Activated naive CD8-positive, alpha-beta T cell treated with anti-CD3 and anti-CD28 coated beads for 36 hours (primary cell): ENCODE results near the gene IL3. TPM values are rescaled to one million over a fixed set of nuclear protein-coding genes. Genes with fewer than 3 reads are reported as not detected.

Experiments
- DNase-seq: peaks from one replicate; pipeline ENCODE4 v3.0.0; 2021
- H3K27ac Mint-ChIP-seq: one replicate; pipeline ENCODE4 v1.8.0; 2022; ENCODE audit warnings: mild to moderate bottlenecking, moderate library complexity, mixed read lengths
- H3K27me3 Mint-ChIP-seq: one replicate; pipeline ENCODE4 v1.8.0; 2022; ENCODE audit warnings: mild to moderate bottlenecking, mixed read lengths
- H3K36me3 Mint-ChIP-seq: one replicate; pipeline ENCODE4 v1.8.0; 2021; ENCODE audit warnings: mild to moderate bottlenecking, mixed read lengths
- H3K4me1 Mint-ChIP-seq: one replicate; pipeline ENCODE4 v1.8.0; 2021; ENCODE audit warnings: mixed read lengths
- H3K4me3 Mint-ChIP-seq: one replicate; pipeline ENCODE4 v1.8.0; 2022; ENCODE audit warnings: mild to moderate bottlenecking, moderate library complexity, mixed read lengths
- H3K9me3 Mint-ChIP-seq: one replicate; pipeline ENCODE4 v1.8.0; 2022; ENCODE audit warnings: mixed read lengths
- total RNA-seq, 2 experiments: library from RNA; stranded (reverse); gene quantifications; one replicate each; pipeline ENCODE4 v1.2.3, GENCODE V29; 2021

IL3 gene, protein sequence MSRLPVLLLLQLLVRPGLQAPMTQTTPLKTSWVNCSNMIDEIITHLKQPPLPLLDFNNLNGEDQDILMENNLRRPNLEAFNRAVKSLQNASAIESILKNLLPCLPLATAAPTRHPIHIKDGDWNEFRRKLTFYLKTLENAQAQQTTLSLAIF
- under 1 TPM; 0.20 to 0.49 TPM for total RNA-seq

DNA sequence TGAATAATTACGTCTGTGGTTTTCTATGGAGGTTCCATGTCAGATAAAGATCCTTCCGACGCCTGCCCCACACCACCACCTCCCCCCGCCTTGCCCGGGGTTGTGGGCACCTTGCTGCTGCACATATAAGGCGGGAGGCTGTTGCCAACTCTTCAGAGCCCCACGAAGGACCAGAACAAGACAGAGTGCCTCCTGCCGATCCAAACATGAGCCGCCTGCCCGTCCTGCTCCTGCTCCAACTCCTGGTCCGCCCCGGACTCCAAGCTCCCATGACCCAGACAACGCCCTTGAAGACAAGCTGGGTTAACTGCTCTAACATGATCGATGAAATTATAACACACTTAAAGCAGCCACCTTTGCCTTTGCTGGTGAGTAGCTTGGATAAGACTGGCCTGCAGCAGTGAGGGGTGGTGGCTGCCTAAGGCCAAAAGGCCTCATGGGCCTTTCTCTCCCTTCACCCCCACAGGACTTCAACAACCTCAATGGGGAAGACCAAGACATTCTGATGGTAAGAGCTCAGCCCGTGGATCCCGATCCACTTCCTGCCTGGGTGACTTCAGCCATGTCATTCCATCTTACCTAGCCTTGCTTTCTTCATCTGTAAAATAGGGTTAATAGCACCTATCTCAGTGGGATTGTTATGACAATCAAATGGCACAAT is at the start of gene IL3:
Gene IL3 (plus strand): TSS at position 155 of the 661 bp plus-strand sequence. CDS start 52 bp downstream, at position 207.
- no peaks in the 10 kb centered on the region for H3K27me3 Mint-ChIP-seq
- peaks cover 1% of the 10 kb centered on the region for H3K9me3 Mint-ChIP-seq
- no peak for DNase-seq
- H3K4me3 Mint-ChIP-seq: no peak within 1 kb of the TSS
- peaks cover 33% of the 10 kb centered on the region for H3K4me1 Mint-ChIP-seq
- no peaks in the 10 kb centered on the region for H3K36me3 Mint-ChIP-seq
- peak within 1 kb of the TSS; percentile 23 for H3K27ac Mint-ChIP-seq

DNA sequence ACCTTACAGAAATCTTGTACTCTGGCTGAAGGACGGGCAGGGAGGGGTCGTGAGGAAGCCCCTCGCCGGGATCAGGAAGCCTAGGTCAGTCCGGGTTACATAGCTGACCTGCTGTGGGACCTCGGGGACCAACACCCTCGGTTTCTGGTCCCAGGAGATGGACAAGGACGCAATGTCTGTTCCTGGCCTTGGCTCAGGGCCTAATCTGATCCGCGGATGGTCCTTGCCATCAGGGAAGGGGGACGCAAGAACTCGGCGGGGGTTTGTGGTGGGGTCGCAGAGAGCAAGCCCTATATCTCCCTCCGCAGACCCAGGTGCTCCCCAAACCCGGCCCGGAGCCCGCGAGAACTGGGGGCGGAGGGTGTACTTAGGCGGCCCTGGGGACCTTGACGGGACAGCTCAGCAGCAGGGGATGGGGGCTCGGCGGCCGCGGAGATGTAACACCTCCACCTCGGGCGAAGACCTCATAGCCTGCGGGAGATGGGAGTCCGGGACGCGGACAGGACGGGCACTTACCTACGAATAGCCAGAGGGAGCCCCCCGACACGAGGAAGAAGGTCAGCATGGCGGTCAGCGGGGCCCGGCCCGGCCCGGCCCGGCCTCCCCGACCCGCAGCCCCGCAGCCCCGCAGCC is 49.4 kb upstream of the IL3 start:
- Mint-ChIP-seq H3K27ac (no peak overlapping the region), H3K4me3 (peak overlapping the region; percentile 75), H3K4me1 (peaks cover 22% of the 10 kb centered on the region), H3K27me3 (peaks cover 53% of the 10 kb centered on the region), H3K36me3 (no peaks in the 10 kb centered on the region), H3K9me3 (no peaks in the 10 kb centered on the region)
- DNase-seq: no peak

DNA sequence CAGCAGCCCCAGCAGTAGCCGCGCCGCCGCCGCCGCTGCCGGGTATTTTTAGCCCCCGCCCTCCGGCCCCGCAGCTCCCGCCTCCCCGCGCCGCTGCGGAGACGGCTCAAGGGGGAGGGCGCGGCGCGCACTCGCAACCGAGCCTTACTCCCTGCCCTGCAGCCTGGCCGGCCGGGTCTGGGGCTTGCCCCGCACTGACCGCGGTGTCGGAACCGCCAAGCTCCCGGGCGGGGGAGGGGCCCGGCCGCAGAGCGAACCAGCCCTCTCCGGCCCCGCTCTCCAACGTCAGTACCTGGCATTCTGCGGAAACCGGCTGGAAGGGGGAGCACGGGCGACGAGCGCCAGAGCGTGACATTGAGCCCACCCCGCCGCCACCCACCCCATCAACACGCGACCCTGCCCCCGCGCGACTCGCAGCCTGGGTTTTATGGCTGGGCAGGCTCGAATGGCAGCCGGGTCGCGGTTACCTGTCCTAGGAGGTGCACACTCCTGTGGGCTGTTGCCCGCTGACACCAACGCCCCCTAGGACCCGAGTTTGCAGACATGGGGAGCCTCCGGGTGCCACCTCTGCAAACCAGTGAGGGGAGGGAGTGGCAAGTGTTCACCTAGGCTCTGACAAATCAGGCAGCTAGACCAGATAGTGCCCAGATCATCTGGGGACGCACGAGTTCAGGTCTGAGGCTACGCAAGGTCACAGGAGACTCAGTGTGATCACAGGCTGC is 48.7 kb upstream of the IL3 start, which contains the start of gene ACSL6:
Gene ACSL6 (minus strand): TSS at position 37 of the 722 bp plus-strand sequence. CDS start 105 bp downstream, outside the sequence.
- H3K27me3 Mint-ChIP-seq: peaks cover 60% of the 10 kb centered on the region
- H3K9me3 Mint-ChIP-seq: no peaks in the 10 kb centered on the region
- peak; percentile 48 for DNase-seq
- H3K4me1 Mint-ChIP-seq: peaks cover 23% of the 10 kb centered on the region
- H3K36me3 Mint-ChIP-seq: no peaks in the 10 kb centered on the region
- H3K4me3 Mint-ChIP-seq: peak within 1 kb of the TSS; percentile 75
- no peak within 1 kb of the TSS for H3K27ac Mint-ChIP-seq

DNA sequence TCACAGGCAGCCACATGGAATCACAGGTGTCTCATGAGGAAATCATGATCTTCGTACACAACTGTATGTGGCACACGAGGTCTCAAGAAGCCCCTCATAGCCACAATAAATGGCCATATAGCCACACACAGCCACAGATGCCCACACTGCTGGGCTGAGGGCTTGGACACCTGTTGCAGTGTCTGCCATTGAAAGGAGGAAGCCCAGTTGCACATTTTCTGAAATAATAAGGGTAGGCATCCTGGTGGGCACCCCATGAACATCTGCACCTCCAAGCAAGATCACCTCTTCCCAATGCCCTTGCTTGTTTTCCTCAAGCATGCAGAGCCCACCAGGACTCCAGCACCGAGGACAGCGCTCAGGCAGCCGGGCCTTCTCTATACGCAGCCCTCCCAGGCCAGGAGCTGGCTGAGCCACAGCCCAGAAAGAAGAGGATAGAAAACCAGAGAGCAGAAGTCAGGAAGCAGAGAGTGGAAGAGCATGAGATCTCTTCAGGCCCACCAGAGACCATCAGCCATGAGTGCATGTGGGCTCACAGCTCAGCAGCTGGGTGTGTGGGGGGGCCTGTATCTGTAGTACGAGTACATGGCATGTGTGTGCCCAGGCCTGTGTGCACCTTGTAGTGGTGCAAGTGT is 48.0 kb upstream of the IL3 start:
- H3K4me3 Mint-ChIP-seq: peak overlapping the region; percentile 43
- peaks cover 27% of the 10 kb centered on the region for H3K4me1 Mint-ChIP-seq

DNA sequence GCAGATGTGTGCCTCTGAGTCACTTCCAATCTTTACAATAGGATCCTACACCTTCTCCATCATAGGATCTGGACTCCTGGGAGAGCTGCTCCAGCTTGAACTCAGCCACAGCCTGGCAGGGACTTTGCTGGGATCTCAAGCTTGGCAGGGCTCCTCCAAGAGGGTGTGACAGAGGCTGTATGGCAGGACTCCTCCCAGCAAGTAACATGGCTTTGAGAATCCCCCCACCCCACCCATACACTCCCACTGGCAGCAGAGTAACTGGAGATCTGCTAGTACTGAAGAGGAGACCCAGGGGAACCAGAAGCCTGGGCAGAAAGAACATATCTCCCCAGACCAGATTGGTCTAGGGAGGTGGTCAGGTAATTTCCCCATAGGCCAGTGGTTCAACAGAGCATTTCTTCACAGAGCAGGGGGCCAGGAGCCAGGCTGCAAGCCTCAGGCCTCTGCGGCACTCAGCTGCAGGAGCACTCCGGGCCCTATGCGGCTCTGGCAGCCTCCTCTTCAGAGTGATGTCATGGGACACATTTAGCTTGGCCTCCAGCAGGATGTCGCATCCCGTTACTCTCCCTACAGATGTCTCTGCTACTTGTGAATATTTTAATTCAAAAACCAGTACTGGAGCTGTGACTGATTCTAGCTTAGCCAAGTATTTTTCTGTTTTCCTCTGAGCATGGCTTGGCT is 47.3 kb upstream of the IL3 start:
- Mint-ChIP-seq H3K9me3 (no peaks in the 10 kb centered on the region), H3K27ac (no peak overlapping the region), H3K27me3 (peaks cover 72% of the 10 kb centered on the region), H3K4me1 (peaks cover 29% of the 10 kb centered on the region), H3K36me3 (no peaks in the 10 kb centered on the region), H3K4me3 (no peak overlapping the region)
- no peak for DNase-seq

More for the DNA sequence above, 48.0 kb upstream of the IL3 start:
- peak; percentile 48 for DNase-seq
- Mint-ChIP-seq H3K9me3 (no peaks in the 10 kb centered on the region), H3K27me3 (peaks cover 67% of the 10 kb centered on the region), H3K36me3 (no peaks in the 10 kb centered on the region), H3K27ac (no peak overlapping the region)

DNA sequence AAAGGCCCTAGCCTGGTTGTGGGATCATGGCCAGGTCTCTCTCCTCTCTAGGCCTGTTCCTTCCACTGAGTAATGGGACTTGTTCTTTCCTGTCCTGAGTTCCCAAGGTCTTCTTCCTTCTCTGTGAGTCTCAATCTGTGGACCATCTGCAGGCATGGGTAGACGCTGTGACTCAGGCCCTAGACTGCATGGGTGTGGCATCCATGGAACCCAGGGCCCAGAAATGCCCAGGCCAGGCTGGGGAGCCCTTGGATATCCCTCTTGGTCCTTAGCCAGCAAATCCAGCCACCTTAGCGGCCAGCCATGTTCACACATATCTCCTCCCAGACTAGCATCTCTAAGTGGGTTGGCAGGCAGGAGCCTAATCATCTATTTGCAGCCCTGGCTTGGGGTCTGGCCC is 46.7 kb upstream of the IL3 start:
- H3K27me3 Mint-ChIP-seq: peaks cover 69% of the 10 kb centered on the region
- H3K4me3 Mint-ChIP-seq: no peak overlapping the region

DNA sequence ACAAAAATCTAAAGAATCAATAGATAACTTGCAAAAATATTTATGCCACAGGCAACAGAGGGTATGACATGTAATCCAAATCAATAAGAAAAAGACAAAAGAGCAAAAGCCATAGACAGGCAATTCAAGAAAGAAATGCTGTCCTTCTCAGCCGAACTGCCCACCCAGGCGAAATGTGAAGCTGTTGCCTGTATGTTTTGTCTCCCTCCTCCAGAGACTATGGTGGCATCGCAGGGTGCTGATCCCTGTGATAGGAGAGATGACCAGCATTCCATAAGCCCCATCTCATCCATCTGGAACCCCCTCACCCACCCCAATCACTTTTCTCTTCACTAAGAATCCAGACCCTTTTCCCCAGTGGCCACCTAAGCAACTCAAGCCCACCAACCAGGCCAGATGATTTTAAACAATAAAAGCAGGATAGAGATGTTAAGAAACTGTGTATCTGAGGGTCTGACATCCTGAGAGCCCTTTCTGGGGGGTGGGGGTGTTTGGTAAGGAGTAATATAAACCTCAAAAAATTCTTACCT is 43.7 kb upstream of the IL3 start:
- Mint-ChIP-seq H3K4me1 (peaks cover 40% of the 10 kb centered on the region), H3K36me3 (no peaks in the 10 kb centered on the region), H3K27ac (no peak overlapping the region), H3K4me3 (no peak overlapping the region), H3K9me3 (no peaks in the 10 kb centered on the region), H3K27me3 (peaks cover 60% of the 10 kb centered on the region)
- DNase-seq: no peak

More for the DNA sequence above, 46.7 kb upstream of the IL3 start:
- no peaks in the 10 kb centered on the region for H3K9me3 Mint-ChIP-seq
- no peaks in the 10 kb centered on the region for H3K36me3 Mint-ChIP-seq
- H3K27ac Mint-ChIP-seq: no peak overlapping the region
- H3K4me1 Mint-ChIP-seq: peaks cover 32% of the 10 kb centered on the region
- no peak for DNase-seq

DNA sequence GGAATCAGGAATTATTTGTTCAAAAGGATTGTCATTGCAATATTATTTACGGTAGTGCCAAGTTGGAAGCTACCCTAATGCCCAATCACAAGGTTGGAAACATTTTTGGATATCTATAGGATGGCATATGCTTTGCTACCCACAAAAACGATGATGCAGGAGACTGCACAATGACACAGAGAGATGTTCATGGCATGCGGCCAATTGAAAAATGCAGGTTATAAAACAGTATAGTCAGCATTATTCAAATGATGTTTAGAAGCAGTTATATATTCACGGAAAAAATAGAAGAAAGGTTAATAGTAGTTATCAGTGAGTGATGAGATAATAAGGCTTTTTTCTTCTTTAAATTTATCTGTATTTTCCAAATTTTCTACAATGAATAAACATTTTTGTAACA is 43.1 kb upstream of the IL3 start:
- H3K4me3 Mint-ChIP-seq: no peak overlapping the region
- DNase-seq: no peak
- H3K4me1 Mint-ChIP-seq: peaks cover 39% of the 10 kb centered on the region
- H3K36me3 Mint-ChIP-seq: no peaks in the 10 kb centered on the region
- no peak overlapping the region for H3K27ac Mint-ChIP-seq
- peaks cover 57% of the 10 kb centered on the region for H3K27me3 Mint-ChIP-seq
- H3K9me3 Mint-ChIP-seq: no peaks in the 10 kb centered on the region

DNA sequence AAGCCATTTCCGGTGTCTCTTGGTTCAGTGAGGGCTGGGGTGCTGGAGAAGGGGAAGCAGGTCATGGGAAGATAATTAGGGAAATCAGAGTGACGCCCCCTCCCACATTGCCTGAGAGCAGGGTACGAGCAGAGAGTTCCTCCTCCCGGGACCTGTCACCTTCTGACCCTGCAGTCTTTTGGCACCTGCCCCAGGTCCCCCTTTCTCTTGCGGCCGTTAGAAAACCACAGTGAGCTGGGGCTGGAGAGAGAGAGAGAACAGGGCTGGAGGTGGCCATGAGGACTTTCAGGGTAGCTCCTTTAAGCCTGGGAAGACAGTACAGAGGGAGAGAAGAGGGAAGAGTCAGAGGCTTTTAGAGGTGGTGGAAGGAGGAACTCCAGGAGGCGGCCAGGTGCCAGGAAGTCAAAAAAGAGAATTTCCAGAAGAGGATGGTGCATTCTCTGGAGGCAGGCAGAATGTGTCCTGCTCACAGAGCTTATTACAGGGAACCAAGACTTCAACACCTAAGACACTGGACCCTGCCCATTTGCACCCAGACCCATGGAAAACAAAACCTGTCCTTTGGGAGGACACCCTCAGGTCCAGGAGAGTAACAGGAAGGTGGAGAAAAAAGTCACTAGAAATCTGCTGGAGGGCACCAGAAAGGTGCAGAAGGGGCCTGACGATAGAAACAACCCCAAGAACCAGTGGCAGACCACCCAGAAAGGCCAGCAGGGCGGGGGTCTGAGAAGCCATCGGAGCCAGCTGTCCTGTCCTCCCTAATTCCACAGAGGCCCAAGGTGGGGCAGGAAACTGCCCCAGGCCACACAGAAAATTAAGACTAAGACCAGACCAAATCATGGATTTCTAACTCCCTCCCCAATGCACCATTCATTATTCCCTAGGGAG is 42.5 kb upstream of the IL3 start:
- peaks cover 44% of the 10 kb centered on the region for H3K4me1 Mint-ChIP-seq
- no peaks in the 10 kb centered on the region for H3K36me3 Mint-ChIP-seq
- no peak for DNase-seq
- H3K27ac Mint-ChIP-seq: no peak overlapping the region
- H3K9me3 Mint-ChIP-seq: no peaks in the 10 kb centered on the region
- peaks cover 52% of the 10 kb centered on the region for H3K27me3 Mint-ChIP-seq
- no peak overlapping the region for H3K4me3 Mint-ChIP-seq

DNA sequence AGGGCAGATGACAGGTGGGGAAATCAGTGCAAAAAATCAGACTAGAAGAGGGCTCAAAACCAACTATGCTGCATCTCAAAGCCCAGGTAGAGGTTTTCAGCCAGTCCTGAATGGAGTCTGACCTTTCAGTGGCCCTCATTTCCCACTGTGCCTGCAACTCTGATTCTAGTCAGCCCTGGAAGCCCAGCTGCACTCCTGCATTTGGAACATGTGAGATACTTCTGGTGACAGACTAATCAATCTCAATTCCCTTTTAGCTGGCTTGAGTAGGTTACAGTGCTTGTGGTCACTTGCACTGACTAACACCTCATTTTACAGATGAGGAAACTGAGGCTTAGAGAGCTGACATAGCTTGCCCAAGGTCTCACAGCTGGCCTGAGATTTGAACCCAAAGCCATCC is 41.1 kb upstream of the IL3 start:
- Mint-ChIP-seq H3K4me3 (no peak overlapping the region), H3K27me3 (peaks cover 39% of the 10 kb centered on the region)
- no peak for DNase-seq

DNA sequence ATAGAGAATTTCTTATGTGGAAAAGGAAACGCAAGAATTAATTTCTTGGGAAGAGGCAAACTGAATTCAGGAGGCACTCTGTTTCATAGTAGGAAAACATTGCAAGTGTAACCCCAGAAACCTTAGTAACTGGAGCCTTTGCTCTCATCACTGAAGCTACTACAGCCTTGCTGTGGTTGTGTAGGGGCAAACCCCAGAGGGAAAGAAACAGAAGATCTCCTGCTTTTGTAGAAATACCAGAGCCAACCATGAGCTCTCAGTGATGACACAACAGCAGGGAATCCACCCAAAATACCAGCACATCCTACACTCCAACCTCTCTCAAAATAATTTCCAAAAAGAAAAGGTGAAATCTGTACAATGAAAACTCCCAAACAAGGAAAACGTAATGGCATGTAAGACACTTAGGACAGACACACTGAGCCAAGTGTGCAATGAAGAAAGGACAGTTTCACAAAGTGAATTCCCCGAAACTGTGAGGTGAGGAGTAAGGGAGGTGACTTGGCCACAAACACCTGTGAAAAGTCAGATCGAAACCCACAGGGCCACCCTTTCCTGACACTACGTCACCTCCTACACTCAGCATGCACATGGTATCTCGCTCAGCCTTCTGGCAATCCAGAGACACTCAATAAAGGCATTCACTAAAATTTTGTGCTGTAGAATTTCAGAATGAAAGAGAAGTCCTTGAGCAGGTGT is 40.4 kb upstream of the IL3 start:
- peak; percentile 82 for DNase-seq
- no peaks in the 10 kb centered on the region for H3K9me3 Mint-ChIP-seq
- H3K27me3 Mint-ChIP-seq: peaks cover 33% of the 10 kb centered on the region
- peak overlapping the region; percentile 94 for H3K27ac Mint-ChIP-seq
- H3K4me1 Mint-ChIP-seq: peaks cover 49% of the 10 kb centered on the region
- no peaks in the 10 kb centered on the region for H3K36me3 Mint-ChIP-seq
- H3K4me3 Mint-ChIP-seq: peak overlapping the region; percentile 12

More for the DNA sequence above, 41.1 kb upstream of the IL3 start:
- H3K4me1 Mint-ChIP-seq: peaks cover 49% of the 10 kb centered on the region
- H3K27ac Mint-ChIP-seq: no peak overlapping the region
- no peaks in the 10 kb centered on the region for H3K36me3 Mint-ChIP-seq
- H3K9me3 Mint-ChIP-seq: no peaks in the 10 kb centered on the region

DNA sequence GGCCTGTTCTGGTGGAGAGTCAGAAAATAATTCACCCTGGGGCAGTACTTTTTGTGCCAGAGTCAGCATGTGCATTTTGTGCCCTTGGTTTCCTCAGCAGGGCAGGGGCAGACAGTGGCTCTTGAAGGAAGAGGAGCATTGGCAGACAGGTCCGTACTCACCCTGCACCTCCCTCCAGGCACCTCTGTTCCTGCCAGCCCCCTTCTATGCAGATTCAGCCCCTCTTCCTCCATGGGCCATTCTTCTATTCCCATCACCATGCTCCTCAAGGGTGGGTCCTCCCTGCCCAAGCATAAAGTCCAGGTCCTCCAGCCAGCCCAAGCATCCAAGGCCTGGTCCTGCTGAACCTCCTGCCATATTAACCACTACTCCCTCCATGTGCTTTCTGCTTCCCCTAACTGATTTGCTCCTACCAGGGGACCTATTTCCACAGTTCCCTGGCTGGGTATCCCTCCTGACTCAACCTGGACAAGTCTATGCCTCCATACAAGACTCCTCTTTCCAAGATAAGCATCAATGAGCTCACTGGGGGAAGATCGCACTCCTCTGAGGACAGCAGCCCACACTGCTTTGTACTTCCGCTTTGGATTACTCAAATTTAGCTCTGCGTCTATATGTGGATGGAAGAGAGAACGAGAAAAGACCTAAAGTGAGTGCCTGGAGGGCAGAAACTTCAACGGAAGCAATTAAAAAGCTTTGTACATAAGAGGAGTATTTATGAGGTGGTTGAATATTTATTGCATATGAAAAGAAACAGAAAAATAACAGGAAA is 39.7 kb upstream of the IL3 start:
- DNase-seq: peak; percentile 40
- no peak overlapping the region for H3K4me3 Mint-ChIP-seq
- no peaks in the 10 kb centered on the region for H3K36me3 Mint-ChIP-seq
- peak overlapping the region; percentile 94 for H3K27ac Mint-ChIP-seq
- H3K27me3 Mint-ChIP-seq: peaks cover 27% of the 10 kb centered on the region
- no peaks in the 10 kb centered on the region for H3K9me3 Mint-ChIP-seq
- peaks cover 49% of the 10 kb centered on the region for H3K4me1 Mint-ChIP-seq
